ENCODE data around the gene MOCOS.

DNA sequence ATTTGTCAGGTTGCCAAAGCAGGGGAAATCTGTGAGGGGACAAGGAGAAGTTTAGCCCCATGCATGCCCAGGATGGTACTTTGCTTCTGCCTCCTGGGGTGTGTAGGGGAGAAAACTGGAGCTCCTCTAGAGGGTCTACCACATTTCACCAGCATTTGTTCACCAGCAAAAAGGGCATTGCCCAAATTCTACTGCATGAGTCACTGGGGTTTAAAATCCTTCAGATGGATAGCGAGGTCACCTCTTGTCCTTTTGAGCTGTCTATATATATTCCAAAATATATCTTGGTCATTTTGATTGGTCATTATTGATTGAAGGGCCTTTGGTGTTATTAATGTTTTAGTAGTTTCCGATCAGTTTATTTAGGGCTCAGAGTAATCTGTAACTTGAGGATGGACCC is 128.9 kb downstream of the MOCOS start:
- TF ChIP-seq, protein P1, sequence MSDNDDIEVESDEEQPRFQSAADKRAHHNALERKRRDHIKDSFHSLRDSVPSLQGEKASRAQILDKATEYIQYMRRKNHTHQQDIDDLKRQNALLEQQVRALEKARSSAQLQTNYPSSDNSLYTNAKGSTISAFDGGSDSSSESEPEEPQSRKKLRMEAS (IDR thresholded peaks at IDR 0.05): no peak
- TF ChIP-seq, protein P2, sequence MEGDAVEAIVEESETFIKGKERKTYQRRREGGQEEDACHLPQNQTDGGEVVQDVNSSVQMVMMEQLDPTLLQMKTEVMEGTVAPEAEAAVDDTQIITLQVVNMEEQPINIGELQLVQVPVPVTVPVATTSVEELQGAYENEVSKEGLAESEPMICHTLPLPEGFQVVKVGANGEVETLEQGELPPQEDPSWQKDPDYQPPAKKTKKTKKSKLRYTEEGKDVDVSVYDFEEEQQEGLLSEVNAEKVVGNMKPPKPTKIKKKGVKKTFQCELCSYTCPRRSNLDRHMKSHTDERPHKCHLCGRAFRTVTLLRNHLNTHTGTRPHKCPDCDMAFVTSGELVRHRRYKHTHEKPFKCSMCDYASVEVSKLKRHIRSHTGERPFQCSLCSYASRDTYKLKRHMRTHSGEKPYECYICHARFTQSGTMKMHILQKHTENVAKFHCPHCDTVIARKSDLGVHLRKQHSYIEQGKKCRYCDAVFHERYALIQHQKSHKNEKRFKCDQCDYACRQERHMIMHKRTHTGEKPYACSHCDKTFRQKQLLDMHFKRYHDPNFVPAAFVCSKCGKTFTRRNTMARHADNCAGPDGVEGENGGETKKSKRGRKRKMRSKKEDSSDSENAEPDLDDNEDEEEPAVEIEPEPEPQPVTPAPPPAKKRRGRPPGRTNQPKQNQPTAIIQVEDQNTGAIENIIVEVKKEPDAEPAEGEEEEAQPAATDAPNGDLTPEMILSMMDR (IDR thresholded peaks at IDR 0.05; ENCODE audit: low read depth, low read length, missing input control): no peak
- TF ChIP-seq, protein P3, sequence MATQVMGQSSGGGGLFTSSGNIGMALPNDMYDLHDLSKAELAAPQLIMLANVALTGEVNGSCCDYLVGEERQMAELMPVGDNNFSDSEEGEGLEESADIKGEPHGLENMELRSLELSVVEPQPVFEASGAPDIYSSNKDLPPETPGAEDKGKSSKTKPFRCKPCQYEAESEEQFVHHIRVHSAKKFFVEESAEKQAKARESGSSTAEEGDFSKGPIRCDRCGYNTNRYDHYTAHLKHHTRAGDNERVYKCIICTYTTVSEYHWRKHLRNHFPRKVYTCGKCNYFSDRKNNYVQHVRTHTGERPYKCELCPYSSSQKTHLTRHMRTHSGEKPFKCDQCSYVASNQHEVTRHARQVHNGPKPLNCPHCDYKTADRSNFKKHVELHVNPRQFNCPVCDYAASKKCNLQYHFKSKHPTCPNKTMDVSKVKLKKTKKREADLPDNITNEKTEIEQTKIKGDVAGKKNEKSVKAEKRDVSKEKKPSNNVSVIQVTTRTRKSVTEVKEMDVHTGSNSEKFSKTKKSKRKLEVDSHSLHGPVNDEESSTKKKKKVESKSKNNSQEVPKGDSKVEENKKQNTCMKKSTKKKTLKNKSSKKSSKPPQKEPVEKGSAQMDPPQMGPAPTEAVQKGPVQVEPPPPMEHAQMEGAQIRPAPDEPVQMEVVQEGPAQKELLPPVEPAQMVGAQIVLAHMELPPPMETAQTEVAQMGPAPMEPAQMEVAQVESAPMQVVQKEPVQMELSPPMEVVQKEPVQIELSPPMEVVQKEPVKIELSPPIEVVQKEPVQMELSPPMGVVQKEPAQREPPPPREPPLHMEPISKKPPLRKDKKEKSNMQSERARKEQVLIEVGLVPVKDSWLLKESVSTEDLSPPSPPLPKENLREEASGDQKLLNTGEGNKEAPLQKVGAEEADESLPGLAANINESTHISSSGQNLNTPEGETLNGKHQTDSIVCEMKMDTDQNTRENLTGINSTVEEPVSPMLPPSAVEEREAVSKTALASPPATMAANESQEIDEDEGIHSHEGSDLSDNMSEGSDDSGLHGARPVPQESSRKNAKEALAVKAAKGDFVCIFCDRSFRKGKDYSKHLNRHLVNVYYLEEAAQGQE (IDR thresholded peaks at IDR 0.05): no peak
- TF ChIP-seq YY1 (IDR thresholded peaks at IDR 0.05): no peak
- TF ChIP-seq HNF4G (IDR thresholded peaks at IDR 0.05): no peak
- TF ChIP-seq SP1 (IDR thresholded peaks at IDR 0.05): no peak
- no peak for TF ChIP-seq JUND (IDR thresholded peaks at IDR 0.05)
- TF ChIP-seq EGR1 (IDR thresholded peaks at IDR 0.05; ENCODE audit: low read depth in 2 of 2): no peak

Data from liver (tissue), 3 donors.